IMR-90 (cell line): Measurements from ENCODE around the gene EEF1E1. TPM values are rescaled to one million over a fixed set of nuclear protein-coding genes. Genes with fewer than 3 reads are reported as not detected.

Experiments
- ATAC-seq: fragments of 200-7000 bp; cut with Tn5 transposase; 2 replicates; pipeline ENCODE4 v1.9.1; 2020; ENCODE audit warnings: low read depth, mild to moderate bottlenecking, moderate library complexity
- BruUV-seq: library from RNA; stranded (reverse); fragments of 400-500 nt; replicated peaks from 2 replicates; lab custom pipeline; 2021; lab: Mats Ljungman, UMichigan
- CTCF ChIA-PET: fragments of 300-600 bp; formaldehyde crosslinking; extraction: SDS; loops from one replicate; lab custom pipeline; 2021; ENCODE audit warnings: antibody characterized with exemption; lab: Yijun Ruan, JAX
- POLR2A ChIA-PET: fragments of 300-600 bp; sonication (Branson Sonifier 250); formaldehyde crosslinking; loops from one replicate; lab custom pipeline; 2022; ENCODE audit warnings: antibody characterized with exemption; ENCODE audit not compliant: unreplicated experiment; lab: Charles Lee
- DNase-seq: peaks from one replicate; pipeline ENCODE4 v3.0.0; 2013
- H2AFZ ChIP-seq: replicated peaks from 2 replicates; pipeline ENCODE3; 2013; ENCODE audit warnings: low read length, mild to moderate bottlenecking; ENCODE audit not compliant: poor library complexity
- H2AK5ac ChIP-seq: 2 replicates; pipeline ENCODE4 v1.6.1; 2013; ENCODE audit warnings: low read depth, low read length, inconsistent platforms
- H2AK9ac ChIP-seq: replicated peaks from 2 replicates; pipeline ENCODE3; 2013; ENCODE audit warnings: mild to moderate bottlenecking, low read depth, low read length, moderate library complexity; ENCODE audit not compliant: poor library complexity
- H2BK120ac ChIP-seq: 2 replicates; pipeline ENCODE4 v1.6.1; 2013; ENCODE audit warnings: low read depth, low read length, inconsistent platforms
- H2BK15ac ChIP-seq: 3 replicates; pipeline ENCODE4 v1.6.1; 2013; ENCODE audit warnings: low read depth, low read length, inconsistent platforms
- H2BK20ac ChIP-seq: 2 replicates; pipeline ENCODE4 v1.6.1; 2013; ENCODE audit warnings: low read depth, mild to moderate bottlenecking, inconsistent platforms, low read length, moderate library complexity
- H2BK5ac ChIP-seq: 2 replicates; pipeline ENCODE4 v1.6.1; 2013; ENCODE audit warnings: mild to moderate bottlenecking, low read depth, low read length, inconsistent platforms; ENCODE audit not compliant: poor library complexity, severe bottlenecking
- H3K14ac ChIP-seq: replicated peaks from 2 replicates; pipeline ENCODE4 v1.6.1; 2013; ENCODE audit warnings: low read depth, low read length, inconsistent platforms
- H3K18ac ChIP-seq: 2 replicates; pipeline ENCODE4 v1.6.1; 2013; ENCODE audit warnings: low read depth, low read length, control low read depth
- H3K23ac ChIP-seq: 2 replicates; pipeline ENCODE4 v1.6.1; 2013; ENCODE audit warnings: low read depth, low read length, inconsistent platforms
- H3K27ac ChIP-seq: 2 replicates; pipeline ENCODE4 v1.5.1; 2013; ENCODE audit warnings: mild to moderate bottlenecking, control low read depth, low read length; ENCODE audit not compliant: insufficient read depth
- H3K27me3 ChIP-seq: 2 replicates; pipeline ENCODE4 v1.6.1; 2013; ENCODE audit warnings: low read length; ENCODE audit not compliant: control insufficient read depth, insufficient read depth
- H3K36me3 ChIP-seq: 2 replicates; pipeline ENCODE4 v1.6.1; 2013; ENCODE audit warnings: low read length, mixed read lengths; ENCODE audit not compliant: control insufficient read depth, insufficient read depth
- H3K4ac ChIP-seq: 2 replicates; pipeline ENCODE4 v1.6.1; 2013; ENCODE audit warnings: low read depth, low read length, inconsistent platforms
- H3K4me1 ChIP-seq: 2 replicates; pipeline ENCODE4 v1.6.1; 2013; ENCODE audit warnings: low read length, mixed read lengths; ENCODE audit not compliant: control insufficient read depth, insufficient read depth
- H3K4me2 ChIP-seq: 2 replicates; pipeline ENCODE4 v1.6.1; 2013; ENCODE audit warnings: low read depth, mild to moderate bottlenecking, control low read depth, low read length, moderate library complexity
- H3K4me3 ChIP-seq: 2 replicates; pipeline ENCODE4 v1.5.1; 2013; ENCODE audit warnings: low read depth, mild to moderate bottlenecking, control low read depth, low read length, moderate library complexity; ENCODE audit not compliant: insufficient read depth
- H3K56ac ChIP-seq: 2 replicates; pipeline ENCODE4 v1.6.1; 2013; ENCODE audit warnings: low read length, inconsistent platforms; ENCODE audit not compliant: insufficient read depth; ENCODE audit errors: extremely low read depth
- H3K79me1 ChIP-seq, 2 experiments: 2 replicates each; pipeline ENCODE4 v1.6.1; 2013; ENCODE audit warnings: low read length in 2 of 2, inconsistent platforms in 1 of 2, low read depth in 1 of 2
- H3K9ac ChIP-seq: 2 replicates; pipeline ENCODE4 v1.6.1; 2013; ENCODE audit warnings: low read depth, low read length, control low read depth
- H3K9me1 ChIP-seq: 2 replicates; pipeline ENCODE4 v1.6.1; 2013; ENCODE audit warnings: low read length, inconsistent platforms; ENCODE audit not compliant: insufficient read depth
- H3K9me3 ChIP-seq: 2 replicates; pipeline ENCODE4 v1.6.1; 2013; ENCODE audit warnings: low read length; ENCODE audit not compliant: control insufficient read depth, insufficient read depth
- H4K20me1 ChIP-seq: 2 replicates; pipeline ENCODE4 v1.6.1; 2013; ENCODE audit warnings: low read length, inconsistent platforms; ENCODE audit not compliant: insufficient read depth
- H4K5ac ChIP-seq: 2 replicates; pipeline ENCODE4 v1.6.1; 2013; ENCODE audit warnings: mild to moderate bottlenecking, low read depth, low read length, control low read depth
- H4K8ac ChIP-seq, 2 experiments: 2 replicates each; pipeline ENCODE4 v1.6.1; 2013; ENCODE audit warnings: low read depth in 2 of 2, low read length in 2 of 2, control low read depth in 1 of 2, inconsistent platforms in 1 of 2
- H4K91ac ChIP-seq: 2 replicates; pipeline ENCODE4 v1.6.1; 2013; ENCODE audit warnings: low read depth, low read length, inconsistent platforms; ENCODE audit not compliant: insufficient read depth
- BHLHE40 ChIP-seq: fragments of 150-350 bp; IDR thresholded peaks from 2 replicates; pipeline ENCODE4 v1.6.1; 2016; ENCODE audit warnings: mild to moderate bottlenecking, low read depth, low read length
- CEBPB ChIP-seq: IDR thresholded peaks from 2 replicates; pipeline ENCODE4 v1.6.1; 2012; ENCODE audit warnings: low read depth, low read length, improper control_type of control experiment
- CHD1 ChIP-seq: IDR thresholded peaks from 2 replicates; pipeline ENCODE4 v1.6.1; 2012; ENCODE audit warnings: low read depth, low read length, improper control_type of control experiment
- ELK1 ChIP-seq: fragments of 150-350 bp; IDR thresholded peaks from 2 replicates; pipeline ENCODE4 v1.6.1; 2016; ENCODE audit warnings: low read depth, mild to moderate bottlenecking, low read length, moderate library complexity, borderline replicate concordance
- FOS ChIP-seq: fragments of 150-350 bp; IDR thresholded peaks from 2 replicates; pipeline ENCODE4 v1.6.1; 2016; ENCODE audit warnings: low read depth, low read length
- MAFK ChIP-seq: IDR thresholded peaks from 2 replicates; pipeline ENCODE4 v1.6.1; 2012; ENCODE audit warnings: low read depth, low read length, improper control_type of control experiment
- MAZ ChIP-seq: IDR thresholded peaks from 2 replicates; pipeline ENCODE4 v1.6.1; 2012; ENCODE audit warnings: low read depth, mild to moderate bottlenecking, low read length, improper control_type of control experiment, moderate library complexity, borderline replicate concordance
- MXI1 ChIP-seq: IDR thresholded peaks from 2 replicates; pipeline ENCODE4 v1.6.1; 2012; ENCODE audit warnings: low read depth, mild to moderate bottlenecking, low read length, moderate library complexity, borderline replicate concordance
- NFE2L2 ChIP-seq: fragments of 150-350 bp; IDR thresholded peaks from 2 replicates; pipeline ENCODE4 v1.6.1; 2016; ENCODE audit warnings: low read depth, mild to moderate bottlenecking, low read length
- POLR2A ChIP-seq: IDR thresholded peaks from 2 replicates; pipeline ENCODE4 v1.6.1; 2012; ENCODE audit warnings: mild to moderate bottlenecking, low read depth, low read length
- RAD21 ChIP-seq: IDR thresholded peaks from 2 replicates; pipeline ENCODE4 v1.6.1; 2012; ENCODE audit warnings: low read length, improper control_type of control experiment
- RCOR1 ChIP-seq: IDR thresholded peaks from 2 replicates; pipeline ENCODE4 v1.6.1; 2012; ENCODE audit warnings: mild to moderate bottlenecking, low read length, improper control_type of control experiment; ENCODE audit not compliant: insufficient replicate concordance
- RFX5 ChIP-seq: IDR thresholded peaks from 2 replicates; pipeline ENCODE4 v1.8.0; 2012; ENCODE audit warnings: low read depth, mild to moderate bottlenecking, low read length, moderate library complexity
- SMC3 ChIP-seq: fragments of 150-350 bp; IDR thresholded peaks from 2 replicates; pipeline ENCODE4 v1.6.1; 2016; ENCODE audit warnings: low read depth, mild to moderate bottlenecking, antibody characterized with exemption, low read length, moderate library complexity
- WGBS, 2 experiments: methylation state at CpG; one replicate each; pipeline versions ENCODE4 v1.1.5 to v1.1.7; 2013; ENCODE audit warnings: missing lambda C conversion rate in 2 of 2; ENCODE audit not compliant: insufficient read length in 1 of 2; ENCODE audit errors: extremely low coverage in 2 of 2; 5-methylcytosine and 5-hydroxymethylcytosine counted together
- dilution Hi-C: fragments of 300-500 bp; cut with HindIII; formaldehyde crosslinking; loops from one replicate; pipeline ENCODE4 v1.14.3; 2018; ENCODE audit warnings: low sequenced_read_pairs; ENCODE audit not compliant: unreplicated experiment
- in situ Hi-C: fragments of 300-500 bp; cut with MboI; formaldehyde crosslinking; loops from 3 replicates; pipeline ENCODE4 v1.14.3; 2019; ENCODE audit warnings: low sequenced_read_pairs, inconsistent platforms, mixed read lengths
- intact Hi-C: fragments of 100-400 bp; cut with micrococcal nuclease; formaldehyde crosslinking; loops from 2 replicates; pipeline ENCODE4 v1.10.0; 2022
- polyA plus RNA-seq, 3 experiments: library from polyadenylated mRNA; depleted of rRNA; stranded (reverse); fragments of >200 nt; gene quantifications; 2 replicates each; pipeline ENCODE4 v1.2.3, GENCODE V29; 2012; ENCODE audit warnings: low replicate concordance in 1 of 3
- total RNA-seq: library from RNA; depleted of rRNA; stranded (reverse); fragments of >200 nt; gene quantifications from 2 replicates; pipeline ENCODE4 v1.2.3, GENCODE V29; 2012
- TF ChIP-seq, protein P1 (sequence below): conservative IDR thresholded peaks from 2 replicates; pipeline ENCODE4 v1.5.1; 2012; ENCODE audit warnings: mild to moderate bottlenecking, low read depth, low read length, improper control_type of control experiment
- TF ChIP-seq, protein P2 (sequence below): fragments of 150-350 bp; IDR thresholded peaks from 2 replicates; pipeline ENCODE4 v1.6.1; 2017; ENCODE audit warnings: mild to moderate bottlenecking, antibody characterized with exemption, low read length, low read depth

The EEF1E1 gene
- total and polyA plus RNA-seq, 2 of the 4 experiments (the other 2 are of a cell fraction), result 65.8 to 68.6 TPM

DNA sequence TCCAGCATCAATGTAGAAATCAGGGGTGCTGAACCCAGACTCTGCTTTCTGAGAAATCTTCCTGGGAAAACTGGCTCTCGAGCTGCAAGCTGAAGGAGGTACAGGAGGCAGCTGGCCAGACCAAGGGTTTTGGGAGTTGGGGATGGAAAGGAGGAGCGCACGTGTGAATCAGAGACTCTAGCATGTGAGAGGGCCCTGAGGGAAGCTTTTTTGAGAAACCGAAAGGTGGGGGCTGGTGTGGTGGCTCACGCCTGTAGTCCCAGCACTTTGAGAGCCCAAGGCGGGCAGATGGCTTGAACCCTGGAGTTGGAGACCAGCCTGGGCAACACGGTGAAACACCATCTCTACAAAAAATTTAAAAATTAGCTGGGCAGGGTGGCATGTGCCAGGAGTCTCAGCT is 37.1 kb upstream of the EEF1E1 start:
- H3K36me3 ChIP-seq, result no peaks in the 10 kb centered on the region
- H3K4me3 ChIP-seq, result no peak overlapping the region
- no CpG with 5 or more reads among the region's 7 CpGs for WGBS, 2 experiments
- BruUV-seq, result no TSS peak
- ATAC-seq, result no peak
- in situ Hi-C loops (no loop called here), dilution Hi-C loops (no loop called here), intact Hi-C loops (no loop called here)
- no peak overlapping the region for H3K27ac ChIP-seq
- H4K91ac ChIP-seq, result no peak overlapping the region
- ChIA-PET POLR2A (interaction anchor here (0.6 kb wide), 1 partner anchor 12 kb away, joined by 3 read pairs; no protein-coding TSS in a partner anchor), CTCF (interaction anchor here (1.3 to 2.2 kb wide), 2 partner anchors 80 kb away, joined by 5 to 8 read pairs; no protein-coding TSS in a partner anchor)
- no peak overlapping the region for H2AFZ ChIP-seq
- H2BK120ac ChIP-seq, result no peak overlapping the region
- H3K23ac ChIP-seq, result no peak overlapping the region
- H2BK5ac ChIP-seq, result no peak overlapping the region
- no peaks in the 10 kb centered on the region for H4K20me1 ChIP-seq
- H3K4ac ChIP-seq, result no peak overlapping the region
- no peak overlapping the region for H4K8ac ChIP-seq
- no peaks in the 10 kb centered on the region for H3K79me1 ChIP-seq
- H2BK15ac ChIP-seq, result no peak overlapping the region
- H2BK20ac ChIP-seq, result no peak overlapping the region
- H3K18ac ChIP-seq, result no peak overlapping the region
- no peak for DNase-seq
- no peak for TF ChIP-seq NFE2L2
- no peak for TF ChIP-seq MAFK
- TF ChIP-seq BHLHE40, result no peak
- TF ChIP-seq, protein P1, sequence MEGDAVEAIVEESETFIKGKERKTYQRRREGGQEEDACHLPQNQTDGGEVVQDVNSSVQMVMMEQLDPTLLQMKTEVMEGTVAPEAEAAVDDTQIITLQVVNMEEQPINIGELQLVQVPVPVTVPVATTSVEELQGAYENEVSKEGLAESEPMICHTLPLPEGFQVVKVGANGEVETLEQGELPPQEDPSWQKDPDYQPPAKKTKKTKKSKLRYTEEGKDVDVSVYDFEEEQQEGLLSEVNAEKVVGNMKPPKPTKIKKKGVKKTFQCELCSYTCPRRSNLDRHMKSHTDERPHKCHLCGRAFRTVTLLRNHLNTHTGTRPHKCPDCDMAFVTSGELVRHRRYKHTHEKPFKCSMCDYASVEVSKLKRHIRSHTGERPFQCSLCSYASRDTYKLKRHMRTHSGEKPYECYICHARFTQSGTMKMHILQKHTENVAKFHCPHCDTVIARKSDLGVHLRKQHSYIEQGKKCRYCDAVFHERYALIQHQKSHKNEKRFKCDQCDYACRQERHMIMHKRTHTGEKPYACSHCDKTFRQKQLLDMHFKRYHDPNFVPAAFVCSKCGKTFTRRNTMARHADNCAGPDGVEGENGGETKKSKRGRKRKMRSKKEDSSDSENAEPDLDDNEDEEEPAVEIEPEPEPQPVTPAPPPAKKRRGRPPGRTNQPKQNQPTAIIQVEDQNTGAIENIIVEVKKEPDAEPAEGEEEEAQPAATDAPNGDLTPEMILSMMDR, result no peak
- no peak for TF ChIP-seq POLR2A
- TF ChIP-seq, protein P2, sequence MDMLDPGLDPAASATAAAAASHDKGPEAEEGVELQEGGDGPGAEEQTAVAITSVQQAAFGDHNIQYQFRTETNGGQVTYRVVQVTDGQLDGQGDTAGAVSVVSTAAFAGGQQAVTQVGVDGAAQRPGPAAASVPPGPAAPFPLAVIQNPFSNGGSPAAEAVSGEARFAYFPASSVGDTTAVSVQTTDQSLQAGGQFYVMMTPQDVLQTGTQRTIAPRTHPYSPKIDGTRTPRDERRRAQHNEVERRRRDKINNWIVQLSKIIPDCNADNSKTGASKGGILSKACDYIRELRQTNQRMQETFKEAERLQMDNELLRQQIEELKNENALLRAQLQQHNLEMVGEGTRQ, result no peak
- TF ChIP-seq RCOR1, result no peak
- no peak for TF ChIP-seq RAD21
- no peak for TF ChIP-seq SMC3
- TF ChIP-seq FOS, result no peak
- no peak for TF ChIP-seq ELK1
- TF ChIP-seq RFX5, result no peak
- TF ChIP-seq MXI1, result no peak
- no peak for TF ChIP-seq MAZ
- TF ChIP-seq CEBPB, result no peak
- no peak for TF ChIP-seq CHD1
- no peak overlapping the region for H3K56ac ChIP-seq
- H2AK5ac ChIP-seq, result no peak overlapping the region
- no peak overlapping the region for H3K4me2 ChIP-seq
- no peaks in the 10 kb centered on the region for H3K9me1 ChIP-seq
- H3K4me1 ChIP-seq, result no peaks in the 10 kb centered on the region
- H2AK9ac ChIP-seq, result no peak overlapping the region
- H3K9ac ChIP-seq, result no peak overlapping the region
- no peak overlapping the region for H4K5ac ChIP-seq
- H3K27me3 ChIP-seq, result peaks cover 3% of the 10 kb centered on the region
- H3K14ac ChIP-seq, result no peak overlapping the region
- H3K9me3 ChIP-seq, result no peaks in the 10 kb centered on the region
